CD4-positive, alpha-beta T cell treated with Interferon alpha-2 for 1 hour (primary cell): ENCODE data around the gene POLN.

ENCODE experiments used
- DNase-seq, 2 donors: peaks; one replicate each; pipeline ENCODE4 v3.0.0-alpha.2; 2020 to 2022

The POLN gene

GRCh38 chr4:2155246-2155645, 86.7 kb downstream of the POLN start:
- DNase-seq = no peak

GRCh38 chr4:2154215-2154740, 87.6 kb downstream of the POLN start:
- no peak for DNase-seq

- DNase-seq = no peak
These were observed 90.4 kb downstream of the POLN start for GRCh38 chr4:2151544-2151943.

DNA sequence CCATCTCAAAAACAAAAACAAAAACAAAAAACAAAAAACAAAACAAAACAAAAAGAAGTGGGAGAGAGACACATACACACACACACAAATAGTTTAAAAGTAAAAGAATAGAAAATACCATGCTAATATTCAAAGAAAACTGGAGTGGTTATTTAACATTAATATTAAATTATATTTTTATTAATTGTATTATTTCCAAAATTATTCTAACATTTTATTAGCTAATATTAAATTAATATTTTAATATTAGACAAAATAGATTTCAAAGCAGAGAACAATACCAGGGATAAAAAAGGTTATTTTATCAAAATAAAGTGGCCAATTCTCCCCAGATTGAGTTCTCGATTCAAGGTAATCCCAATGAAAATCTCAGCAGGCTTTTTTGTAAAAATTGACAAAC, 91.8 kb downstream of the POLN start:
- no peak for DNase-seq

- no peak for DNase-seq
These were observed 99.1 kb downstream of the POLN start for GRCh38 chr4:2142630-2143427.

- DNase-seq = no peak
These were observed 100.0 kb downstream of the POLN start for GRCh38 chr4:2141762-2142451.

GRCh38 chr4:2141022-2141761, 100.7 kb downstream of the POLN start:
- DNase-seq = no peak

DNA sequence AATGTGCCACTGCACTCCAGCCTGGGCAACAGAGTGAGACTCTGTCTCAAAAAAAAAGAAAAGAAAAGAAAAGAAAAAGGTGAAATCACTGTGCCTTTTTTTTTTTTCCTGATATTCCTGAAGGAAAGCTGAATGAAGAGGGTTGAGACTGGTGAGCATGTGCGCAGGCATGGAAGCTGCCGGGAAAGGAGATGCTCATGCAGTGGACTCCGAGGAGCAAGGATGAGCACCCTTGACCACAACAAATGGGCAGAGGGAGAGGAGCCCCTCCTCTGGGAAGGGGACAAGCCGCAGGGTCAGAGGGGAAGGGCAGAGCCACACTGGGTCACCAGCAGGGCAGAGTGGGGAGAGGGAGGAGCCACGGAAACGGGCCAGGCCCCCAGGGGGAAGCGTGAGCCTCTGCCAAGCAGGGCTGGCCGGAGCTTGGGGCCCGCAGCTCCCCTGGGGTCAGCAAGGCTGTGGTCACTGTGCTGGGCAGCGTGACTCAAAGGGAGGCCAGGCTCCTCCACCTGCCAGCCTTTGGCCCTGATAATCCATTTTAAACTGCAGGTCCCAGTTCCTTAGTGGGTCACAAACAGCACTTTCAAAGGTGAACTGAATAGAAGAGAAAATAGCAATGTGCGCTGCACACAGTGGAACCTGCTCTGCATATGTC, 102.9 kb downstream of the POLN start:
- no peak for DNase-seq

DNA sequence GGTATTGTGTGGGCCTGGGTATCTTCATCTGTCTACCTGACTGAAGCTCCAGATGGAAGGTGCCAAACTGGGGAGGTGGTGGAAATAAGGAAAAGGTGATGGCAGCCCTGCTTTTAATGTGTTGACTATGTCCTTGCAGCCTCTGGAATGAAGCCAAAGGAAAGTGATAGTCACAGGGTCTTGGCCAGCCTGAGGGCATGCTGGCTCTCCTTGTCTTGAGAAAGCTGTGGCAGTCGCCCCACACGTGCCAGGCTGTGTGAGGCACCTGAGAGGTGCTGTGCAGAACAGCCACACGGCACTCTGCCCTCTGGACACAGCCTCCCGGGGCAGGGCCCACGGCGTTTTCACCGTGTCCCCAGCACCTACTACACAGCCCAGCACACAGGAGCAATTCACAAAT, 105.2 kb downstream of the POLN start:
- no peak for DNase-seq

DNA sequence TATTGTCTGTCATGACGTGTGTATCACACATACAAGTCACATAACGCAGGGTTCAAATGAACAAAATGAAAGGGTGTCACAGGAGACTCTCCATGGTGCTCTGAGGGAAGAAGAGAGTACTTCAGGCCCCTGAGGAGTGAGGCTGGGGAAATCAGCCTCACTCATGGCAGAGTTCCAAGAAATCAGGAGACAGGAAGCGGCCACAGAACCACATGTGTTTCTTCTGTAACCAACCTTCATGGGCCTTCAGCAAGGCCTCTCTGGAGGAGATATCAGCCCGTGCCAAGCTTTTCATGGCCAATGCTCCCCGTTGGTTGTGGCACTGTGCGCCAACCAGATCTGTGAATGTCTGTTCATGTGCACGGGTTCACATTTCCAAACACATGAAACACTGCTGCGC, 106.8 kb downstream of the POLN start:
- peak; percentile 12 to 42 for DNase-seq

DNA sequence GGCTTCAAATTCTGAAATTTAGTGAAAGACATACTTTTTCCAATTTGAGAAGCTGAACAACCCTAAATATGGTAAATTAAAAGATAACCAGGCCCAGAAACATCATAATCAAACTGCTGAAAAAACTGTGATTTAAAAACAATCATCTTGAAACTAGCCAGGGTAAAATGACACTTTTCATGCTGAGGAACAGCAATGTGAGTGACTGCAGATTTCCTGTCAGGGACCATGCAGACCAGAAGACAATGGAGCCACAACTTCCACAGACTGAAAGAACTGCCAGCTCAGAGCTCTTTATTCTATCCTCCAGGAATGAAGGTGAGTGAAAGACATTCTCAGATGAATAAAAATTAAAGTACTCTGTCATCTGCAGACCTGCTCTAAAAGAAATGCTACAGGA, 109.5 kb downstream of the POLN start:
- DNase-seq = no peak

GRCh38 chr4:2127609-2128332, 114.2 kb downstream of the POLN start:
- DNase-seq = no peak

GRCh38 chr4:2126309-2127043, 115.4 kb downstream of the POLN start:
- DNase-seq = no peak

DNA sequence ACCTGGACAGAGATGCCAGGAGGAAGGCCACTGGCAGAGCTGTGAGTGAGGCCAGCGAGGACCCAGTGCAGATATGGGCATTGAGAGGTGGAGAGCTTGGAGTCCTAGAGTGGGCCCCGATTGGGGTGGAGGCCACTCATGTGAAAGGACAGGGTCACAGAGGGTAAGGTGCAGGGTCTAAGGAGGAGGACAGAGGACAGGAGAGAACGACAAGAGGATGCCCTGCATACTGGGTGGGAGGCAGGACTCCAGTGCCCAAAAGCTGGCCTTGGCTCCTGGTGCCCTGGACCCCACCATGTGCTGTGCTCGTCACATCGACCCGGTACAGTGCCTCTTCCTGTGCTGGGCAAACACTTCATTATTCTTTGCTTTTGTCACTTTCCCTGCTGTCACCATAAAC, 116.1 kb downstream of the POLN start:
- DNase-seq = no peak

GRCh38 chr4:2125023-2125422, 116.9 kb downstream of the POLN start:
- no peak for DNase-seq

DNA sequence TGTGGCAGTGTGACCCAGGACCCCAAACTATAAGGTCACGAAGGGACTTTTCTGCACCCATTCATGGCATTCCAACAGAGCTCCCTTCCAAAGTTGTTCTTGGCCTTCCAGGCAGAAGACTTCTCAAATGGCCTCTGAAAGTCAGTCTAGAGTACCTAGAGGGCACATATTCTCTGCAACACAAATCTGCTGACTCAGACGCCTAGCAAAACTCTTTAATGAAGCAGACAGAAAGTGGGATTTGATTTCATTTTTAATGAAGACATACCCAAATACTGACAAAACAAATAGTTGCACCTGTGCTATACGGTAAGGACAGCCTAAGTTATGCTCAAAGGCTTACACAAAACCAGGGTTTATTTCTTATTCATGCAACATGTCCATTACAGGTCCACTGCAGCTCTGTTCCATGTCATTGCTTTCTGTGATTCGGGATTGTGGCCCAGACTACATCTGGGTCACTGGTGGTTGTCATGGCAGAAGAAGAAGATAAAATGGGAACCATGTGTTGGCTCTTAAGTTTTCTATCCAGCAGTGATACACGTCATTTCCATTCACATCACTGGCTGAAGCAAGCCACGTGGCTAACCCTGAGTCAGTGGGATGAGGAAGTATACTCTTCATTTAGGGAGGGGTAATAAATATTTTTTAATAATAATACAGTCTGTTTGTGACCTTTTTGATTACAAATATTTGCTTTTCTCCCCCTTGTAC, 125.1 kb downstream of the POLN start:
- DNase-seq = no peak

DNA sequence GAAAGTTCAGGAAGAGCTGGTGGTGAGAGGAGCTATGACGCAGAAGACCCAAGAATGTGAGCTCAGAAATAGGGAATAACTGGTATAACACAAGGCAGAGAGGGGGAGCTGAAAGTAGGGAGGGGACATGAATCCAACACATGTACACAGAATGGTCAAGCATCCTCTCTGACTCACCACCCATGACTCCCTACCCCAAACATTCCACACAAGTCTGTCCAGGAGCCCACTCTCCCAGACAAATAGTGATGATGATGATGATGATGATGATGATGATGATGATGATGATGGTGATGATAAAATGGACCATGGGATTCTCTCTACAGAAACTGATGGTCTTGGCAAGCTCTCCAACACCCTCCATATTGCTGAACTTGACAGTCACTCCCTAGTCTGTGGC, 136.4 kb downstream of the POLN start:
- DNase-seq = no peak

GRCh38 chr4:2104556-2105345, 137.2 kb downstream of the POLN start:
- no peak for DNase-seq

- no peak for DNase-seq
These were observed 137.9 kb downstream of the POLN start for GRCh38 chr4:2103843-2104547.
